ENCODE results near the gene GABBR2. TPM values are rescaled to one million over a fixed set of nuclear protein-coding genes. Genes with fewer than 3 reads are reported as not detected.

GABBR2 gene
- total RNA-seq, 1 experiment from 2014 or later = not detected

- no peak for DNase-seq (ENCODE audit: low read depth)
Measured at GRCh38 chr9:98545021-98545420, 163.7 kb downstream of the GABBR2 start.

- DNase-seq (ENCODE audit: low read depth) = no peak
Measured at GRCh38 chr9:98541684-98542230, 167.0 kb downstream of the GABBR2 start.

- DNase-seq (ENCODE audit: low read depth) = no peak
Measured at GRCh38 chr9:98540476-98540875, 168.3 kb downstream of the GABBR2 start.

- DNase-seq (ENCODE audit: low read depth) = no peak
Measured at GRCh38 chr9:98539954-98540353, 168.8 kb downstream of the GABBR2 start.

GRCh38 chr9:98538626-98539031 lies 170.1 kb downstream of the GABBR2 start:
- no peak for DNase-seq (ENCODE audit: low read depth)

- no peak for DNase-seq (ENCODE audit: low read depth)
Measured at GRCh38 chr9:98538203-98538602, 170.5 kb downstream of the GABBR2 start.

GRCh38 chr9:98536542-98537173 lies 172.1 kb downstream of the GABBR2 start:
- no peak for DNase-seq (ENCODE audit: low read depth)

GRCh38 chr9:98533866-98534265 lies 174.9 kb downstream of the GABBR2 start:
- no peak for DNase-seq (ENCODE audit: low read depth)

GRCh38 chr9:98533132-98533531 lies 175.6 kb downstream of the GABBR2 start:
- DNase-seq (ENCODE audit: low read depth) = no peak

- no peak for DNase-seq (ENCODE audit: low read depth)
Measured at GRCh38 chr9:98532574-98532973, 176.2 kb downstream of the GABBR2 start.

GRCh38 chr9:98532147-98532546 lies 176.6 kb downstream of the GABBR2 start:
- DNase-seq (ENCODE audit: low read depth) = no peak

- DNase-seq (ENCODE audit: low read depth) = no peak
Measured at GRCh38 chr9:98530806-98531386, 177.8 kb downstream of the GABBR2 start.

GRCh38 chr9:98530275-98530674 lies 178.5 kb downstream of the GABBR2 start:
- no peak for DNase-seq (ENCODE audit: low read depth)

- DNase-seq (ENCODE audit: low read depth) = no peak
Measured at GRCh38 chr9:98529841-98530240, 178.9 kb downstream of the GABBR2 start.

GRCh38 chr9:98523231-98523901 lies 185.4 kb downstream of the GABBR2 start:
- no peak for DNase-seq (ENCODE audit: low read depth)

- no peak for DNase-seq (ENCODE audit: low read depth)
Measured at GRCh38 chr9:98522487-98522886, 186.2 kb downstream of the GABBR2 start.

- DNase-seq (ENCODE audit: low read depth) = no peak
Measured at GRCh38 chr9:98521141-98521540, 187.6 kb downstream of the GABBR2 start.

- DNase-seq (ENCODE audit: low read depth) = no peak
Measured at GRCh38 chr9:98520221-98520960, 188.3 kb downstream of the GABBR2 start.

- DNase-seq (ENCODE audit: low read depth) = no peak
Measured at GRCh38 chr9:98519641-98520040, 189.1 kb downstream of the GABBR2 start.

GRCh38 chr9:98518556-98518955 lies 190.2 kb downstream of the GABBR2 start:
- DNase-seq (ENCODE audit: low read depth) = no peak

GRCh38 chr9:98517761-98518160 lies 191.0 kb downstream of the GABBR2 start:
- no peak for DNase-seq (ENCODE audit: low read depth)

GRCh38 chr9:98516897-98517503 lies 191.7 kb downstream of the GABBR2 start:
- no peak for DNase-seq (ENCODE audit: low read depth)

Data from LHCN-M2 (cell line).